Measurements from ENCODE around the gene C14orf180. TPM values are rescaled to one million over a fixed set of nuclear protein-coding genes. Genes with fewer than 3 reads are reported as not detected.

Gene C14orf180
- total and polyA plus RNA-seq, 12 donors = 0.26 to 17.8 (median 5.6) TPM

- no peak overlapping the region for H3K4me3 ChIP-seq
- intact Hi-C loops (cut with DNase I) = loop anchor here in 1 of 2 donors (5.0 kb wide), 1 partner anchor 431 kb away; the partner anchor contains the start of gene KIF26A
- H3K4me1 ChIP-seq (replicated peaks in 1 of 2) = no peaks in the 10 kb centered on the region
- H3K27me3 ChIP-seq = peaks cover 10% of the 10 kb centered on the region
- DNase-seq = no peak
- H3K9me3 ChIP-seq (replicated peaks in 1 of 3) = no peaks in the 10 kb centered on the region
- no peak for TF ChIP-seq CTCF (IDR thresholded peaks at IDR 0.05)
- TF ChIP-seq POLR2A (IDR thresholded peaks at IDR 0.05) = no peak
- 61 to 95% (median 77%) methylated on average over 4 to 9 of the region's 9 CpGs; no CpG with 5 or more reads in 1 of the 4 donors for WGBS, 4 donors
- no peak overlapping the region for H3K27ac ChIP-seq
- H3K36me3 ChIP-seq (replicated peaks in 1 of 2) = no peaks in the 10 kb centered on the region
Observed at GRCh38 chr14:104567957-104568225, 11.7 kb upstream of the C14orf180 start.

DNA sequence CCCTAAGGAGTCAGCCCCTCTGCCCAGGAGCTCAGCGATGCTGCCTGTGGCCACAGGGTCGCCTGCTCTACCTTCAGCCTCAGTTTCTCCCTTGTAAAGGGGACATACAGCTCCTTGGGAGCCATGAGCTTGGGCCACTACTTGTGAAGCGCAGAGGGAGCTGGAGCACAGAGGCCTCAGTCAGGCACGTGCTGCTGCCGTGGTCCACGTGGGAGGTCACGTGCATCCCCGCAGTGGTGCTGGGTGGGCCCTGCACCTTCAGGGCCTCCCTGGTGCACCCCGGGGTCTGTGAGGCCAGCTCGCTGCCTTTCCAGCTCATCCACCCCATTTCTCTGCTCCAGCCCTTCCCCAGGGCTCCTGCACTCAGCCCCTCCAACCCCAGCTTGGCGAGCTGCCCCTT lies 10.9 kb upstream of the C14orf180 start:
- H3K36me3 ChIP-seq (replicated peaks in 1 of 2) = no peaks in the 10 kb centered on the region
- no peaks in the 10 kb centered on the region for H3K4me1 ChIP-seq (replicated peaks in 1 of 2)
- intact Hi-C loops (cut with DNase I) = loop anchor here in 1 of 2 donors (5.0 kb wide), 1 partner anchor 431 kb away; the partner anchor contains the start of gene KIF26A
- DNase-seq = no peak
- no peaks in the 10 kb centered on the region for H3K9me3 ChIP-seq (replicated peaks in 1 of 3)
- 74 to 92% (median 88%) methylated on average over 2 to 11 of the region's 11 CpGs for WGBS, 4 donors
- no peak overlapping the region for H3K27ac ChIP-seq
- TF ChIP-seq CTCF (IDR thresholded peaks at IDR 0.05) (no peak), POLR2A (IDR thresholded peaks at IDR 0.05) (no peak)
- H3K4me3 ChIP-seq = no peak overlapping the region
- H3K27me3 ChIP-seq = peaks cover 10% of the 10 kb centered on the region

GRCh38 chr14:104569435-104569834 lies 10.1 kb upstream of the C14orf180 start:
- 36 to 60% (median 56%) methylated on average over 10 of the region's 10 CpGs for WGBS, 4 donors
- intact Hi-C loops (cut with DNase I) = loop anchor here in 1 of 2 donors (5.0 kb wide), 1 partner anchor 432 kb away; the partner anchor contains the start of gene KIF26A

GRCh38 chr14:104571246-104571645 lies 8.3 kb upstream of the C14orf180 start:
- 71 to 81% (median 78%) methylated on average over 16 of the region's 16 CpGs for WGBS, 4 donors
- intact Hi-C loops (cut with DNase I) = no loop called here
- TF ChIP-seq CTCF (IDR thresholded peaks at IDR 0.05) (no peak), POLR2A (IDR thresholded peaks at IDR 0.05) (no peak)

More at GRCh38 chr14:104569435-104569834, 10.1 kb upstream of the C14orf180 start:
- no peak for TF ChIP-seq CTCF (IDR thresholded peaks at IDR 0.05)
- no peak for TF ChIP-seq POLR2A (IDR thresholded peaks at IDR 0.05)
- Histone ChIP-seq H3K4me3 (no peak overlapping the region), H3K36me3 (replicated peaks in 1 of 2) (no peaks in the 10 kb centered on the region), H3K9me3 (replicated peaks in 1 of 3) (no peaks in the 10 kb centered on the region), H3K27ac (no peak overlapping the region), H3K4me1 (replicated peaks in 1 of 2) (no peaks in the 10 kb centered on the region), H3K27me3 (peaks cover 10% of the 10 kb centered on the region)
- DNase-seq = no peak

More at GRCh38 chr14:104571246-104571645, 8.3 kb upstream of the C14orf180 start:
- no peaks in the 10 kb centered on the region for H3K4me1 ChIP-seq (replicated peaks in 1 of 2)
- no peaks in the 10 kb centered on the region for H3K36me3 ChIP-seq (replicated peaks in 1 of 2)
- H3K27me3 ChIP-seq = no peaks in the 10 kb centered on the region
- H3K4me3 ChIP-seq = no peak overlapping the region
- H3K27ac ChIP-seq = no peak overlapping the region
- DNase-seq = no peak
- no peaks in the 10 kb centered on the region for H3K9me3 ChIP-seq (replicated peaks in 1 of 3)

All from adrenal gland (tissue), 12 donors.